ENCODE results near the gene TCF7. TPM values are rescaled to one million over a fixed set of nuclear protein-coding genes. Genes with fewer than 3 reads are reported as not detected.

The TCF7 gene
- polyA plus RNA-seq, 1 experiment = 2.1 TPM

DNA sequence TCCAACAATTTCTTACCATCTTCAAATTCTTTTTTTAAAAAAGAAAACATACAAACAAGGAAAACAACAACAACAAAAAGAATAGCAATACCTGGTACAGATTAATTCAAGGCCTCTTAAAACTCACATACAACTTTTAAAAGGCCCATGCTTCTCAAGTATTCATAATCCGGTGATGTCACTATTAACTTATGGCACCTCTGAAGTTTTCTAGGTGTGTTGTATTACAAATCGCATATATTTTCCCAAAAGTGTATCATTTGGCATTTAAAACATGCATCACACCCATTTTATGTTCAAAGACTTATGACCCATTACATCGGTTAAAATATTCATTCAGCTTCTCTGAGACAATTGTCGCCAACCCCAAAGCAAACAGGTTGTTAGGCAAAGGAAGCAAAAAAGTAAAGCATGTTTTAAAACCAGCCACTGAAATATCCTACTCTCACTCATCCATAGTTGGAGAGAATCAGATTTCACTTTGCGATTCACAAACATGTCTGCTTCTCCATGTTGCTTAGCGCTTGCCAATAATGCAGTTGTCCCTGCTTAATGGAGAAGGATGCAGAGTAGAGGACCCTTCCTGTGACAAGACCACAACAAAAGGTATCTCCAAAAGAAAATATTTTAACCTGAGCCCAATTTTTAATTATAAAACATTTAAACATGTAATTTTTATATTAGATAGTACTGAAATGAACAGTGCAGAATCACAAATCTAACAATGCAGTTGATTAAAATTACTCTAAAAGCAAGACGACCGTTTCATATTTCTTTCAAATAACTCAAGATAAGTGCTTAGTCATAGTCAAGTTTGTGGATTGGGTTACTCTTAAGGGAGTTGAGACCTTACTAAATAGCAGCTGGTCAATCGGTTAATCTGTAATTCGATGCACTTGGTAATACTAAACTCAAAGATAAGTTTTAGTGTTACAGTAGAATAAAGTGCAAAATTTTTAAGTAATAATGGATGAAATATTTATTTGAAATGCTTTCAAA is 60.7 kb downstream of the TCF7 start:
- DNase-seq (ENCODE audit: low read depth, low spot score) = no peak
- ChIA-PET CTCF (interaction anchor here (0.5 to 4.0 kb wide), 5 partner anchors 9 to 697 kb away, joined by 3 to 14 read pairs (median 3); no protein-coding TSS in a partner anchor), POLR2A (interaction anchor here (1.2 to 2.8 kb wide), 8 partner anchors 16 to 197 kb away, joined by 4 to 34 read pairs (median 9); partner anchors contain the start of genes PPP2CA and UBE2B)
- Histone ChIP-seq H3K27ac (ENCODE audit: low read depth, low read length) (peak overlapping the region; percentile 97), H3K9me3 (ENCODE audit: control insufficient read depth, insufficient read depth, low read length) (no peaks in the 10 kb centered on the region; the same call in 1 of the 2 replicates), H3K27me3 (ENCODE audit: control insufficient read depth, insufficient read depth, low read length) (no peaks in the 10 kb centered on the region), H3K4me3 (ENCODE audit: low read depth, low read length) (peak overlapping the region; percentile 90)
- TF ChIP-seq, protein P1, sequence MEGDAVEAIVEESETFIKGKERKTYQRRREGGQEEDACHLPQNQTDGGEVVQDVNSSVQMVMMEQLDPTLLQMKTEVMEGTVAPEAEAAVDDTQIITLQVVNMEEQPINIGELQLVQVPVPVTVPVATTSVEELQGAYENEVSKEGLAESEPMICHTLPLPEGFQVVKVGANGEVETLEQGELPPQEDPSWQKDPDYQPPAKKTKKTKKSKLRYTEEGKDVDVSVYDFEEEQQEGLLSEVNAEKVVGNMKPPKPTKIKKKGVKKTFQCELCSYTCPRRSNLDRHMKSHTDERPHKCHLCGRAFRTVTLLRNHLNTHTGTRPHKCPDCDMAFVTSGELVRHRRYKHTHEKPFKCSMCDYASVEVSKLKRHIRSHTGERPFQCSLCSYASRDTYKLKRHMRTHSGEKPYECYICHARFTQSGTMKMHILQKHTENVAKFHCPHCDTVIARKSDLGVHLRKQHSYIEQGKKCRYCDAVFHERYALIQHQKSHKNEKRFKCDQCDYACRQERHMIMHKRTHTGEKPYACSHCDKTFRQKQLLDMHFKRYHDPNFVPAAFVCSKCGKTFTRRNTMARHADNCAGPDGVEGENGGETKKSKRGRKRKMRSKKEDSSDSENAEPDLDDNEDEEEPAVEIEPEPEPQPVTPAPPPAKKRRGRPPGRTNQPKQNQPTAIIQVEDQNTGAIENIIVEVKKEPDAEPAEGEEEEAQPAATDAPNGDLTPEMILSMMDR (IDR thresholded peaks at IDR 0.05; ENCODE audit: low read depth, low read length) = no peak

DNA sequence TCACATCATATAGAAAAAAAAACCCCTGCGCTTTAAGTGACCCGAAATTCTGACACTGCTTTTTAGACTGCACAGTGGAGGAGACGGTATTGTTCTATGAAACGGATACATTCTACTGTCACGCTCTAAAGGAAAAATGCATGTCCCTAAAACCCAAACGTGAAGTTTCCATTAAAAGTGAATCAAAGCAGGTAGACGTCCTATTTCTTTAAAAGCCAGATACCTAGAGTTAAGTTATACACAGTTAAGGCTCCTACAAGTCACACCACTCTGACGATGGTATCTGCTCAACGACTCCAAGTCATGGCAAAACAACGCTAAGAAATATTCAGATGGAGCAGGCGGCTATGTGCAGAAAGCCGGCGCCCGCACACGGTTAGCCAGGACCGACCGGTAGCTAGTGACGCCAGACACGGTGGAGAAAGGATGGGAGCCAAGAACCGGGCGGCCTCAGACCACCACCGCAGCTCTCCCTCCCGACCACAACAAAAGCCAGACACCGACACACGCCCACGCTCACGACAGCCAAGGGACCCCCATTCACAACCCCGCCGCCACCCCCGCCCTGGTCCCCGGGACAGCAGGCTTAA is 61.5 kb downstream of the TCF7 start:
- ChIA-PET POLR2A (interaction anchor here (0.6 to 2.8 kb wide), 29 partner anchors 8 to 482 kb away, joined by 3 to 34 read pairs (median 6); partner anchors contain the start of genes PPP2CA and UBE2B), CTCF (interaction anchor here (0.5 to 4.0 kb wide), 3 partner anchors 113 to 696 kb away, joined by 3 to 14 read pairs (median 7); no protein-coding TSS in a partner anchor)
- TF ChIP-seq, protein P1 (IDR thresholded peaks at IDR 0.05; ENCODE audit: low read depth, low read length) = no peak
- no peak for DNase-seq (ENCODE audit: low read depth, low spot score)
- Histone ChIP-seq H3K4me3 (ENCODE audit: low read depth, low read length) (peak overlapping the region; percentile 90), H3K27me3 (ENCODE audit: control insufficient read depth, insufficient read depth, low read length) (no peaks in the 10 kb centered on the region), H3K9me3 (ENCODE audit: control insufficient read depth, insufficient read depth, low read length) (no peaks in the 10 kb centered on the region; the same call in 1 of the 2 replicates), H3K27ac (ENCODE audit: low read depth, low read length) (peak overlapping the region; percentile 97)

DNA sequence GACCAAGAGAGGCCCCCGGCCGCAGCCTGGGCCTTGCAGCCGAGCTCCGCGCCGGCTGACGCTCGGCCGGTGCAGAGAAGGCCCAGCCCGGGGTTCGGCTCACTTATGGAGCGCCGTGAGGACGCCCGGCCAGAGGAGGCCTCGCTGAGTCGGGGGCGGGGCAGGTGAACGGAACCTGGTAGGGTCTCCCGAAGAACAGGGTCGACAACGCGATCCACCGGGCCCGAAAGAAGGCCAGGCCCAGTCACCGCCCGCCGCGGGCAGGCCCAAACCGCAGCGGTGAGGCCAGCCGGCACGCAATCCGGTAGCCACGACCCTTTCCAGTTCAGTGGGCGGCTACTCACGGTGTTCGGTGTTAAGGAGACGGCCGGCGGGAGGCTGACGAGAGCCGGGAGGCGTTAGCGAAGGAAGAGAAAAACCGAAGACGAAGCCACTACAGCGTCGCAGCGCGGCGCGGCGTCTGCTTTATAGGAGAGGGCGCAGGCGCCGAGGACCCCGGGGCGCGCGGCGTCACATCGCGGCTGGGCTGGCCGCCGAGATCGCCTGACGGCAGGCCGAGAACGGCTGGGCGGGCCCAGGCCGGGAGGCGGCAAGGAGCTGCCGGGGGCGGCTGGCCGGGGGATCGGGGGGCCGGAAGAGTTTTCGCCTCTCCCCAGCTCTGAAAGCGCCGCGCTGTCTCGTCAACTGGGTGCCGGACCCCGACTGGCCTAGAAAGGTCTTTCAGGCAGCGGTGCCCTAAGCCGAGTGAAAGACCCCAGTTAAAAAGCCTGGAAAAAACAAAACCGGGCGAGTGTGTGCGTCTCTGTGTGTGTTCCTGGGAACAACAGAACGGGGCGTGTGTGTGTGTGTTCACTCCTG is 62.3 kb downstream of the TCF7 start, which contains the start of gene SKP1:
Gene SKP1, minus strand, starts transcription at position 440 of the 858 bp plus-strand sequence. CDS start 2,928 bp downstream, outside the sequence.
- H3K4me3 ChIP-seq (ENCODE audit: low read depth, low read length) = peak within 1 kb of the TSS; percentile 90
- no peaks in the 10 kb centered on the region; the same call in 1 of the 2 replicates for H3K9me3 ChIP-seq (ENCODE audit: control insufficient read depth, insufficient read depth, low read length)
- H3K27me3 ChIP-seq (ENCODE audit: control insufficient read depth, insufficient read depth, low read length) = no peaks in the 10 kb centered on the region
- ChIA-PET POLR2A (interaction anchor here (0.6 to 2.8 kb wide), 35 partner anchors 8 to 482 kb away, joined by 3 to 34 read pairs (median 5); partner anchors contain the start of genes PPP2CA and UBE2B), CTCF (interaction anchor here (1.9 to 4.0 kb wide), 2 partner anchors 113 to 137 kb away, joined by 7 to 14 read pairs; no protein-coding TSS in a partner anchor)
- DNase-seq (ENCODE audit: low read depth, low spot score) = peak; percentile 48
- TF ChIP-seq, protein P1 (IDR thresholded peaks at IDR 0.05; ENCODE audit: low read depth, low read length) = no peak
- peak within 1 kb of the TSS; percentile 97 for H3K27ac ChIP-seq (ENCODE audit: low read depth, low read length)

DNA sequence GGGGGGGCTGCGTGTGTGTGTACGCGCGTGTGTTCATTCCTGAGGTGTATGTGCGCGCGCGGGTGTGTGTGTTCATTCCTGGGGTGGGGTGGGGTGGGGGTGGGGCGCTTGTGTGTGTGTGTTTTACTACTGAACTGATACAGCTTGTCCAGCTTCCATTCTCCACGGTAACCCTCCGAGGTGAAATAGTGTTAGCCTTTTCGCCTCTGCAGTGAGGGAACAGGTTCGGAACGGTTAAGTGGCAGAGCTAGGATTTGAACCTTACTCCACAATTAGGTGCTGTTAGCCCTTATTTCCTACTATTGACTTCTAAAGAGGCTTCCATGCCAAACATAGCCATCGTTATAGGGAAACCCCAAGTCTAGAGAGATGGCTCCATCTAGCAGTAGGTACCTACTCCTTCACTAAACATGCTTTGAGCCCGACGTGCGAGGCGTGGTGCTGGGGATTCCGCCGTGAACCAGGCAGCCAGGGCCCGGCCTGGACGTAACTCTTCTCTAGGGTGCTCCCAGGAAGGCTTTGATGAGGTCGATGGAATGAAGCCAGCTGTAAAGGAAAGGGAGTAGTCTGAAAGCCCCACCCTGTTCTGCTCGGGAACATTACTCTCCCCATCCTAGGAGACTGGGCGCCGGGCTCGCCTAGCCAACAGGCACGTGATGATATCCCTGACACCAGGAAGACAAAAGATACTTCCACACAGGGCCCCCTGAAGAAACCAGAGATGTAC is 63.1 kb downstream of the TCF7 start:
- no peak for DNase-seq (ENCODE audit: low read depth, low spot score)
- no peaks in the 10 kb centered on the region for H3K27me3 ChIP-seq (ENCODE audit: control insufficient read depth, insufficient read depth, low read length)
- no peaks in the 10 kb centered on the region; the same call in 1 of the 2 replicates for H3K9me3 ChIP-seq (ENCODE audit: control insufficient read depth, insufficient read depth, low read length)
- TF ChIP-seq, protein P1 (IDR thresholded peaks at IDR 0.05; ENCODE audit: low read depth, low read length) = no peak
- H3K4me3 ChIP-seq (ENCODE audit: low read depth, low read length) = peak overlapping the region; percentile 90
- ChIA-PET POLR2A (interaction anchor here (0.6 to 2.8 kb wide), 27 partner anchors 9 to 580 kb away, joined by 3 to 34 read pairs (median 6); partner anchors contain the start of genes PPP2CA and UBE2B), CTCF (interaction anchor here (1.9 to 4.0 kb wide), 2 partner anchors 112 to 137 kb away, joined by 7 to 14 read pairs; no protein-coding TSS in a partner anchor)
- peak overlapping the region; percentile 97 for H3K27ac ChIP-seq (ENCODE audit: low read depth, low read length)
